Stimulated activated CD8-positive, alpha-beta memory T cell treated with anti-CD3 and anti-CD28 coated beads, Interleukin-7, amount 100 ng/mL, for 4 hours (primary cell): ENCODE data around the gene EIF2A.
"Not testable (repeated sequence)": the region's sequence is repeated elsewhere in the genome, so short reads cannot be mapped to it uniquely, and the experiment has no call there.

Experiments
- DNase-seq, 2 donors: peaks; one replicate each; pipeline ENCODE4 v3.0.0-alpha.2; 2020; ENCODE audit warnings: low read depth in 2 of 2

The EIF2A gene

DNA sequence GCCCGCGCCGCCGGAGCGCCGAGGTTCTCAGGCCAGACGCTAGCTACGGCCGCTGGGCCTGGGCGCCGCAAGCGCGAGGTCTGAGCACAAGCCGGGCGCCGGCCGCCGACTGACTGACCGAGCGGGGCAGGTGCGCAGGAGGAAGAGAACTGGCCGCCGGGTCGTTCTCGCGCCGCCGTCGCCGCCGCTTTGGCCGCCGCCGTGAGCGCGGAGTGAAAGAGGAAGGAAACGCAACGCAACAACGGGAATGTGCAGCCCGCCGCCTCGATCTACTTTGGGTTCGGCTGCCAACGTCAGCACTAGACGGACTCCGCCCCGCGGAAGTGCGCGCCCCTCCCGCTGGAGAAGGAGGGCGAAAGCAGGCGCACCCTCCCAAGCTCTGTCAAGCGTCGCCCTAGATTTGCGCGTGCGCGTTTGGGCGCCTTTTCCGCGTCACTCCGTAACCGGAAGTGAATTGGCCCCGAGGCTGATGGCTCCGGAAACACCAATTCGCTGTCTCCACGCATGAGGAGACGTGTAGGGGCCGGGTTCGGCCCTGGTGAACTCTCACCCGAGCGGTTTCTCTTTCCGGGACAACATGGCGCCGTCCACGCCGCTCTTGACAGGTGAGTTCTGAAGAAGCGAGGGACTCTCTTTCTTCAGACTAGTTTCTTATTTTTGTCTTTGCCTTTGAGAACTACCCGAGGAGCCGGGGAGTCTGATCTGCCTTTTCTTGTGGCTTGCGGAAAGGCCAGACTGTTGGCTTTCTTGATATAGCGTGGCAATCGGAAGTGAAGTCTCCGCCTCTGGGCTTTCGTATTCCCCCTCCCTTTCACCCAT lies at the start of gene EIF2A, which contains the start of gene SERP1:
EIF2A (plus strand) TSS at position 562 of the 819 bp plus-strand sequence; CDS start at position 578, 16 bp downstream.
SERP1 (minus strand) TSS at position 271 of the 819 bp plus-strand sequence. CDS start 361 bp downstream, outside the sequence.
- peak; percentile 99 for DNase-seq

DNA sequence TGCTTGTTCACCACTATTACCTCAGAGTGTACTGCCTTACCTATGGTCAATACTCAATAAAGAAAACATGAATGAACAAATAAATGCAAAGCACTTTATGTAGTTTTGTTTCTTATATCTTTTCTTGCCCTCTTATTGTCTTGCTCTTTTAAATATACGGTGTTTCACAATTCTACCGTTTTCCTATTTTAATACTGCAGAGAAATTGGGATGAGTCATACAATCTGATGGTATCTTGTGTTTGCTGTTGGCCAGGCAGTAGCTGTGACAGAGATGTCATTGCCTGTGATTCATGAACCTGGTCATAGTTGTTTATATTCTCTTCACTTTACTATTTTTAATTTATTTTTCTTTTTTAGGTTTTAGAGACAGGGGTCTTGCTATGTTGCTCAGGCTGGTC lies 48.6 kb upstream of the EIF2A start:
- DNase-seq: no peak

DNA sequence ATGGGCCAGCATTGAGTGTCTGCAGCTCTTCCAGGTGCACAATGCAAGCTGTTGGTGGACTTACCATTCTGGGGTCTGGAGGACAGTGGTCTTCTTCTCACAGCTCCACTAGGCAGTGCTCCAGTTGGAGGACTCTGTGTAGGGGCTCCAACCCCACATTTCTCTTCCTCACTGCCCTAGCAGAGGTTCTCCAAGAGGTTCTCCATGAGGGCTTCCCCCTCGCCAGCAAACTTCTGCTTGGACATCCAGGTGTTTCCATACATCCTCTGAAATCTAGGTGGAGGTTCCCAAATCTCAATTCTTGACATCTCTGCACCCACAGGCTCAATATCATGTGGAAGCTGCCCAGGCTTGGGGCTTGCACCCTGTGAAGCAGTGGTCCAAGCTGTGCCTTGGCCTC lies 45.6 kb upstream of the EIF2A start:
- not testable (repeated sequence) for DNase-seq

DNA sequence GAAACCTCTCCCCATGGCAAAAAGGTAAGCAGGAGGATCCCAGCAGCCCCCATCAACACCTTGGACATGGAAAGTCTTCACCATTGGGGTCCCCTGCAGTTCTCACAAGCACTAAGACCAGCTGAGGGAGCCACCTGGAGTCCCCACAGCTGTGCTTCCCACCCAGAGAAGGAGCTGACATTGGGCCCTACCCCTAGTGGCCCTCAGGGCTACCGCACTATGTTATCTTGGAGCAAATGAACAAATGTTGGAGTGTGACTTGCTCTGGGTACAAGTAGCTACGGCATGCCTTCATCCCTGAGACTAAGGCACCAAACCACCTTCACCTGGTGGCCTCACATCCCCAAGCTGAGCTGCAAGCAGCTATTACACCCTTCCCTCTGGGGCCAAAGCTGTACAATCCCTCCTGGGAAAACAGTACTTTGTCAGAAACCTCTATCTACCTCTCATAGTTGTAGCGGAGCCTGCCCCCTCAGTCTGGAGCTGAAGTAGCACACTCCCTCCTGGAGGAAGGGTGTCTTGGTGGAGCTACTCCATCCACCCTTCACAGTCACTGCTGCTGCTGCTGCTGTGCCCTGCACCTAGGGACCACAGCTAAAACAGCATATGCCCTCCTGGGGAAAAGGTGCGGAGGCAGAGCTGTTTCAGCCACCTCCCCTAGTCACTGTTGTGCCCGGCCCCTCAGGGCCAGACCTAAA lies 43.0 kb upstream of the EIF2A start:
- DNase-seq: no peak

GRCh38 chr3:150504483-150504882 lies 42.1 kb upstream of the EIF2A start:
- no peak for DNase-seq

- no peak for DNase-seq
These were observed 38.2 kb upstream of the EIF2A start for GRCh38 chr3:150508401-150508800.

DNA sequence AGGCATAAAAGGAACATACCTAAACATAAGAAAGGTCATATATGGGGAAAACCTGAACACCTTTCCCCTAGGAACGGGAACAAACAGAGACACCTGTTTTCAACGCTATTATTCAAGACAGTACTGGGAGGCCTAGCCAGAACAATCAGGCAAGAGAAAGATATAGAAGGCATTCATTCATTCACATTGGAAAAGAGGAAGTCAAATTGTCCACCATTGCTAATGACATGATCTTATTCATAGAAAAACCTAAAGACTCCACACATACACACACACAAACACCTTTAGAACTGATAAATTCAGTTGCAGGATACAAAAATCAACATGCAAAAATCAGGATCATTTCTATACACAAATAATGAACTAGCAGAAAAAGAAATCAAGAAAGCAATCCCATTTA lies 36.8 kb upstream of the EIF2A start:
- no peak for DNase-seq

DNA sequence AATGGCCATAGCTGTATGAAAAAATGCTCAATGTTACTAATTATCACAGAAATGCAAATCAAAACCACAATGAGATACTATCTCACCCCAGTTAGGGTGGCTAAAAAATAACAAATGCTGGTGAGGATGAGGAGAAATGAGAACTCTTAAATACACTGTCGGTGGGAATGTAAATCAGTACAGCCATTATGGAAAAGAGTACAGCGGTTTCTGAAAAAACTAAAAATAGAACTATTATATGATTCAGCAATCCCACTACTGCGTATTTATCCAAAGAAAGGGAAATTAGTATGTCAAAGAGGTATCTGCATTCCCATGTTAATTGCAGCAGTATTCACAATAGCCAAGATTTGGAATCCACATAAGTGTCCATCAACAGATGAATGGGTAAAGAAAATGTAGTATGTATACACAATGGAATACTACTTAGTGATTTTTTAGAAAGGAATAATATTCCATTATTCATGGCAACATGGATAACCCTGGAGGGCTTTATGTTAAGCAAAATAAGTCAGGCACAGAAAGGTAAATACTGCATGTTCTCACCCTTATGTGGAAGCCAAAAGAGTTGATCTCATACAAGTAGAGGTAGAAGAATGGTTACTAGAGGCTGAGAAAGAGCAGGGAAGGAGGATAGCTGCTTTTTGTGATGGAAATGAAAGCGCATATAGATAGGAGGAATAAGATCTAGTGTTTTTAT lies 35.3 kb upstream of the EIF2A start:
- DNase-seq: no peak

DNA sequence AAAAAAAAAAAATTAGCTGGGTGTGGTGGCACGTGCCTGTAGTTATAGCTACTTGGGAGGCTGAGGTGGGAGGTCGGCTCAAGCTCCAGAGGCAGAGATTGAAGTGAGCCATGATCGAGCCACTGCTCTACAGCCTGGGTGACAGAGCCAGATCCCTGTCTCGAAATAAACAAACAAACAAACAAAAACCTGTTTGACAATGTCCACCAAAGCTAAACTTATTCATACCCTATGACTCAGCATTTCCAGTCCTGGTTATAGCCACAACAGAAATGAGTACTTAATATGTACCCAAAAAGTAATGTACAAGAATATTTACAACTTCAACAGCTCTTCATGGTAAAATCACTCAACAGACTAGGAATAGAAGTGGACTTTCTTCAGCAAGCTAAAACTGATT lies 31.4 kb upstream of the EIF2A start:
- no peak for DNase-seq

DNA sequence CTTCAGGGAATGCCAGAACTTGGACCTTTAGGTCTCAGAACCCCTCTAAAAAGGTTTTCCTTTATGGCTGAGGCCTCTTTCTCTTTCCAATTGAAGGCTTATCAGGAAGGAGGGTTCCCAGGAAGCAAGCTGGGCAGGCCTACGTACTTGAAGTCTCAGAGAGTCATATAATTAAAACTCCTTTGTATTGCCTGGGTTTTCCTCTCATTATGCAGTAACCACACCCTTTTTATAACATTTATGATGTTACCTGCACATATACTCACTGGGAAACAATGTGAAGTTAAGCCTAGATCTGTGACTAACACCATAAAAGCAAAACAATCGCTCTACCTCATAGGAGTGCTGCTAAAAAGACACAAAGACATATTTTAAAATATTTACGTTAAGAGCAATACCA lies 27.6 kb upstream of the EIF2A start:
- DNase-seq: no peak

- no peak for DNase-seq
These were observed 26.2 kb upstream of the EIF2A start for GRCh38 chr3:150520408-150520807.

DNA sequence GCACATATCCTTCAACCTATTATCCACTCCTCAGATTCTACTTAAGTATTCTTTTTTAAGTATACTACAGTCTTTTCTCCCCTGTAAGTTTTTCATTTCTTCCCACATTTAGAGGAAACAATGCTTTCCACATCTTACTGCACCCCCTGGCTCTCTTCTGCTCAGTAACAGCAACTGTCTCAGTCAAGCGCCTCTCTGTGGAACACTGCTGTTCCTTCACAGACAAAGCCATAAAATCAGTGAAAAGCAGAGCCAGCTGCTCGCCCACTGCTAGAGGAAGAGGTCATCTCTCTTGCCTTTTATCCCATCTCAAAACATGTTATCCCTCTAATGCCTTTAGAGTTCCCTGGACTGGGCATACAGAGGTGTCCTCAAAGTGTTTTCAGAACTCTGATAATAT lies 25.1 kb upstream of the EIF2A start:
- no peak for DNase-seq

GRCh38 chr3:150523538-150523937 lies 23.0 kb upstream of the EIF2A start:
- DNase-seq: no peak

DNA sequence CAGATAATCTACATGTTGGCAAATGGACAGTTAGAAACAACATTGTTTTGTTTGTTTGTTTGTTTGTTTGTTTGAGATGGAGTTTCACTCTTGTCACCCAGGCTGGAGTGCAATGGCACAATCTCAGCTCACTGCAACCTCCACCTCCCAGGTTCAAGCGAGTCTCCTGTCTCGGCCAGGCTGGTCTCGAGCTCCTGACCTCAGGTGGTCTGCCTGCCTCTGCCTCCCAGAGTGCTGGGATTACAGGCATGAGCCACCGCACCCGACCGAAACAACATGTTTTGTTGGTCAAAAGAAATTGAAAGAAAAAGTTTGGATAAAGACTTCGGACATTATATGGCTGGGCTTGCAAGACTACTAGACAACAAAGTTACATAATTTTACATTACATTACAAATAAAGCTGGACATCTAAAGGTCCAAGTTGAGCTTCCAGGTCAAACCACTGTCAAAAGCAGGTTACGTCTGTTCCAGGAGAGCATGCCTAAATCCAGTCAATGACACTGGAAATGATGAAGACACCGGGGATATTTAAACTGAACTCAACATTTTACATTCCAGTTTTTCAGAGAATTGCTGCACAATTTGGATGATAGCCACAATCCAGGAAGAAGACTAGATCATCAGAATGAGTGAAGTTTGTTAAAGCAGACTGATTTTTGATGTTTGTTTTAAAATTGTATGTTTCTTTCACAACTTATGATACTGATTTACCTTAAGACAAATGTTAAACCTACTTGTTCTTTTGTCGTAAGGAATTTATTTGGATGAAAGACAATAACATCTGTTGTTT lies 18.9 kb upstream of the EIF2A start:
- no peak for DNase-seq

DNA sequence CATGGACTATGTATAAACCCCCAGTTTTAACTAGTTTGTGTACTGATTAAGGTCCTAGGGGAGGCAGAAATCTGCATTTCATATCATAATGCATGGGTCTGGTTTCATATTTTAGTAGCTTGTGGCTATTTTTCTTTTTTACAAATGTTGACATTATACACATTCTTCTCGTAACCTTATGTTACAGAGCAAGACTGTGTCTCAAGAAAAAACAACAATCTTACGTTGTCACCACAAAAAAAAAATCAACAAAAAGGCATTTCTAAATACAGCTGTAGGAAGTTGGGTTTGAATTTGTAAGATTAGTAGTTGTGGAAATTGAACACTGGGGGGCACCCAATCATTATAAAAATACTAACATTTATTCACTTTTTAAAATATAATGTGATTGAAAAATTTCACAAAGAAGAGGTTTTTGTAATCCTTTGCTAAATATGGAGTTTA lies 18.2 kb upstream of the EIF2A start:
- DNase-seq: no peak

DNA sequence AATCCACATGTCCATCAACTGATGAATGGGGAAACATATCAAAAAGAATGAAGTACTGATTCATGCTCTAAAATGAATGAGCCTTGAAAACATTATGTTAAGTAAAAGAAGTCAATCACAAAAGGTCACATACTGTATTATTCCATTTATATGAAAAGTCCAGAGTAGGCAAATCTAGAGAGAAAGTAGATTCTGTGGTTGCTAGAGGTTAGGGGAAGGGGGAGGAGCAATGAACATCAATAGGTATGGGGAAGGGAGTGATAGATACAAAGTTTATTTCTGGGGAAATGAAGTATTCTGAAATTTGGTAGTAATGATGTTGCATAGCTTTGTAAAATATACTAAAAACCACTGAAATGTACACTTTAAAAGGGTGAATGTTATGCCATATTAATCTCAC lies 14.8 kb upstream of the EIF2A start:
- no peak for DNase-seq

GRCh38 chr3:150535204-150535603 lies 11.4 kb upstream of the EIF2A start:
- DNase-seq: no peak

DNA sequence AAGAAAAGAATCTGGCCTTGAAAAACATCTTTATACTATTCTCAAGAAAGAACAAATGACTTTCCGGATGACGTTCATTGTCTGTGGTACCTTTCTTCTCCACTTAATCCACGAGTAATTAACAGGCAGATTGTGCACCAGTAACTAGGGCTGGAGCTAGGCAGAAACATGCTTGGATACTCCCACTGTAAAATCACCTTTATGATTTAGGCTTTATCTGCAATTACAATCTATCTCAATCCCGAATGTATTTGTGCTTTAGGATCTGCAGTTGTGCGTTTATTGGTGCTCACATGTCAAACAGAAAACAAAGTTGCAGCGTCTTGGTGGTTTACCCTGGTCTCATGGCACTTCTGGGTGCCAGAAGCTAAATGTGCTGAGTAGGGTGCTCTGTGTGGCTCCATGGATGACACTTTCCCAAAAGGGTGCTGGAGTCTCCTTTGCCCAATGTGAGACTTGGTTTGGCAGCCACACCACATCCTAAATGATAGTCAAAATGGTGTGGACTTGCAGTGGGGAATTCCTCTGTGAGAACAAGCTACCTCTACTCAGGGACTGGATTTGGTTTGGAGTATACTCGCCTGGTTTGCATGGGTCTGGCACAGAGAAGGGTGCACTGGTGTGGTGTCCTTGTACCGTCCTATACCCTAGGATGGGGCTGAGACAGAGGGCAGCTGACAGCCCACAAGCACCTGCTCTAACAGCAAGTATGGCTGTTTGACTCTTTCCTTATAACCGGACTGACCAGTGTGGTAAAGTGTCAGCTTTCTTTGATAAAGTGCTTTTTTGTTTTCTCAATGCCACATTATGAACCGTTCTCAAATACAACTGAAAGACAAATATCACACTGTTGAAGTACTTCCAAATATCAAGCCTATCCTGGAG lies 8.0 kb upstream of the EIF2A start:
- no peak for DNase-seq

DNA sequence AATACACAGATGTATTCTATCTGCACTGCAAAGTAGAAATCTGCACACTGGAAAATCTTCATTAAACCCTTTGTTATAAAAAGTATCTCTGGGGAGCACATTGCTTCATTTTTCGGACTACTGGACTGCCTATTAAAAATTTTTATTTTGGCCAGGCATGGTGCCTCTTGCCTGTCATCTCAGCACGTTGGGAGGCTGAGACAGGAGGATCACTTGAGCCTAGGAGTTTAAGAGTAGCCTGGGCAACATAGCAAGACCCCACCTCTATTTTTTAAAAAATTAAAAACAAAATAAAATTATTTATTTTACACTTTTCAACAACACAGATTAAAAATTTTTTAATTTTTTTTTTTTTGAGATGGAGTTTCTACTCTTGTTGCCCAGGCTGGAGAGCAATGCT lies 6.3 kb upstream of the EIF2A start:
- no peak for DNase-seq

GRCh38 chr3:150540991-150541390 lies 5.6 kb upstream of the EIF2A start:
- DNase-seq: no peak

GRCh38 chr3:150543128-150543527 lies 3.5 kb upstream of the EIF2A start:
- no peak for DNase-seq
